Glomerular endothelial cell (primary cell): ENCODE data around the gene SPCS2. TPM values are rescaled to one million over a fixed set of nuclear protein-coding genes. Genes with fewer than 3 reads are reported as not detected.

ENCODE experiments used
- total RNA-seq: library from RNA; depleted of rRNA; stranded (reverse); fragments of >200 nt; gene quantifications from 2 replicates; pipeline ENCODE4 v1.2.3, GENCODE V29; 2015

Gene SPCS2
- total RNA-seq, 1 donor from 2014 or later: 50.9 TPM

Other genes with a start within 250 kb of the SPCS2 start
- gene CHRDL2, start 217.8 kb upstream of the SPCS2 start, total RNA-seq: not detected in 2 replicates
- 23.7 and 29.5 TPM in 2 replicates for gene RNF169, start 200.4 kb upstream of the SPCS2 start, total RNA-seq
- 8.3 and 17.0 TPM in 2 replicates for gene XRRA1, start 175 bp upstream of the SPCS2 start, total RNA-seq
- gene NEU3, start 39.7 kb downstream of the SPCS2 start, total RNA-seq: 5.3 and 8.9 TPM in 2 replicates
- not detected in 2 replicates for gene OR2AT4, start 147.6 kb downstream of the SPCS2 start, total RNA-seq
- gene SLCO2B1, start 201.8 kb downstream of the SPCS2 start, total RNA-seq: 0.97 and 5.4 TPM in 2 replicates